HS-27A (cell line): Measurements from ENCODE around the gene DOK1.
"Not testable (repeated sequence)": the region's sequence is repeated elsewhere in the genome, so short reads cannot be mapped to it uniquely, and the experiment has no call there.

ENCODE experiments used
- DNase-seq: peaks from one replicate; pipeline ENCODE4 v3.0.0-alpha.2; 2012; ENCODE audit warnings: low read depth, missing footprints

DOK1 gene

GRCh38 chr2:74548900-74549826 is 5.4 kb upstream of the DOK1 start:
- DNase-seq: no peak

GRCh38 chr2:74550231-74550630 is 4.3 kb upstream of the DOK1 start:
- no peak for DNase-seq

GRCh38 chr2:74551530-74551929 is 3.0 kb upstream of the DOK1 start:
- DNase-seq: no peak

DNA sequence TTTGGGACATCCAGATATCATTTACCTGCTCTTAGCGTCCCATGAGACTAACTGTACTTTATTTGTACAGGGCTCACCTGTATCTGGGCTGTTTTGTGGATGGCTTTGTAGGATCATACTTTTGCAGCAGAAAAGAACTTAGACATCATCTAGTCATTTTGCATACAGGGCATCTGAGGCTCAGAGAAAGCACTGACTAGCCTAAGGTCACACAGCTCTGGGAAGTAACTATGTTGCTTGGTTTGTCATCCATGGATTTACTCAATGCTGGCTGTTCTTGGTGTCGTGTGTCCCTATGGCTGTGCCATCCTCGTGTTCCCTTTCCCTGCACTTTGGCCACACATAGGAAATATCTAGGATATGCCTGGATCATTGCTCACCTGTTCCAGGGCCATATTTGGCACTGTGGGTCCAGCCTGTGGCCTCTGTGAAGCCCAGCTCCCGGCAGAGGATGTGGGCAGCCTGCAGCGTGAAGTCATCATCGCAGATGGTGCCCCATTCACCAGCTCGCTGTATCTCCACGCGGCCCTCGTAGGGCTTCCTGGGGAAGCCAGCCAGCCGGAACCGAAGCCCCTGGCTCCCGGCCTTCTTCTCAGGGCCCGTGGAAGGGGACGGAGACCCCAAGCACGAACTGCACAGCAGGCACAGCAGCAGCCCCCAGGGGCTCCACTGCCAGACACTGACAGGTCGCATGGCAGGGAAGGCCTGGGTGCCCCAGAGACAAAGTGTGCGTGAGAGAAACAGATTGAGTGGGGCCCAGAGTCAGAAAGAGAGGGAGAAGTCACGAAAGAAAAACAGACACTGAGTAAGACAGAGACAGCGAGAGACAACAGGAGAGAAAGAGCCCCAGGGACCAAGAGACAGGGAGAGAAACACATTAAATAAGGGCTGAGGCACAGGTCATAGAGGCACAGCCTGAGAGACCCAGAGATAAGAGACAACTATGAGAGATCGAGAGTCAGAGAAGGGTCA is 2.3 kb upstream of the DOK1 start:
- DNase-seq: no peak

- DNase-seq: no peak
Observed at GRCh38 chr2:74552914-74553811, 1.4 kb upstream of the DOK1 start.

DNA sequence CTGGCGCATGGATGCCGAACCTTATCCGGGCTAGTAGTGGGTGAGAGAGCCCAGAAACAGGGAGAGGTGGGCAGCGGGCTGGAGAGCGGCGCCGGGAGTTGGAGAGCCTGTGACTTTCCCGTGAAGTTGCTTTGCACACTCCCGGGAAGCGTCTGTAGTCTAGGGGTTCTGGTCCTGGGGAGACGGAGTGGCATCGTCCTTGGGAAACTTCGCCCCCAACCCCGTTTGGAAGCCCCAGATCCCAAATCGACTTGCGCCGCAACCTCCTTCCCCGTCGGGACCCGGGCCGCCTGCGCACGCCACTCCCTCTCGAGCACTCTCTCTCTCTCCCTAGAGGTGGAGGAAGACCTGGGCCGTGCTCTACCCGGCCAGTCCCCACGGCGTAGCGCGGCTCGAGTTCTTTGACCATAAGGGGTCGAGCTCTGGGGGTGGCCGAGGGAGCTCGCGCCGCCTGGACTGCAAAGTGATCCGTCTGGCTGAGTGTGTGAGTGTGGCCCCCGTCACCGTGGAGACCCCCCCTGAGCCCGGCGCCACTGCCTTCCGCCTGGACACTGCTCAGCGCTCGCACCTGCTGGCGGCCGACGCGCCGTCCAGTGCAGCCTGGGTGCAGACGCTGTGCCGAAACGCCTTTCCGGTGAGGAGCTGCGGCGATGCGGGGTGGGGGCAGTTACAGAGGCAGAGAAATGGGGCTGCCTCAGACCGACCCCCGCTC is 456 bp downstream of the DOK1 start:
- no peak for DNase-seq

DNA sequence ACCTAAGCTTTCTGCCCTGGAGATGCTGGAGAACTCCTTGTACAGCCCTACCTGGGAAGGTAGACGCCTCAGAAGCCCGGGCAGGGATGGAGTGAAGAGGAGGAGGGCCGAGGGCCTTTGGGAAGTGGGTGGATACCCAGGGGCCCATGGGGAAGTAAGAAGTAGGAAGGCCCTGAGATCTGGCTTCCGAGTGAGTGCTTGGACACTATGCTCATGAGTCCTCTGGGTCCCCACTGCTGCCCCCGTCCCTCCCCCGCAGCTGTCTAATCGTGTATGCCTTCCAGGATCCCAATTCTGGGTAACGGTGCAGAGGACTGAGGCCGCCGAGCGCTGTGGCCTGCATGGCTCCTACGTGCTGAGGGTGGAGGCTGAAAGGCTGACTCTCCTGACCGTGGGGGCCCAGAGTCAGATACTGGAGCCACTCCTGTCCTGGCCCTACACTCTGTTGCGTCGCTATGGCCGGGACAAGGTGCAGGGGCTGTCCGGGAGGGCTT is 1.1 kb downstream of the DOK1 start:
- no peak for DNase-seq

DNA sequence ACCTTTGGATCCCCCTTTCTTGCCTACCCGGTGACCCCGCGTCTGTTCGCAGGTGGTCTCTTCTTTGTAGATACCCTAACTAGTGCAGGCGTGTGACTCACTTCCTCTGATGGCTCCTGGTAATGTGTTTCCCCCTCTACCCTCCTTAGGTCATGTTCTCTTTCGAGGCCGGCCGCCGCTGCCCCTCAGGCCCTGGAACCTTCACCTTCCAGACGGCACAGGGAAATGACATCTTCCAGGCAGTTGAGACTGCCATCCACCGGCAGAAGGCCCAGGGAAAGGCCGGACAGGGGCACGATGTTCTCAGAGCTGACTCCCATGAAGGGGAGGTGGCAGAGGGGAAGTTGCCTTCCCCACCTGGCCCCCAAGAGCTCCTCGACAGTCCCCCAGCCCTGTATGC is 1.6 kb downstream of the DOK1 start:
- DNase-seq: no peak

DNA sequence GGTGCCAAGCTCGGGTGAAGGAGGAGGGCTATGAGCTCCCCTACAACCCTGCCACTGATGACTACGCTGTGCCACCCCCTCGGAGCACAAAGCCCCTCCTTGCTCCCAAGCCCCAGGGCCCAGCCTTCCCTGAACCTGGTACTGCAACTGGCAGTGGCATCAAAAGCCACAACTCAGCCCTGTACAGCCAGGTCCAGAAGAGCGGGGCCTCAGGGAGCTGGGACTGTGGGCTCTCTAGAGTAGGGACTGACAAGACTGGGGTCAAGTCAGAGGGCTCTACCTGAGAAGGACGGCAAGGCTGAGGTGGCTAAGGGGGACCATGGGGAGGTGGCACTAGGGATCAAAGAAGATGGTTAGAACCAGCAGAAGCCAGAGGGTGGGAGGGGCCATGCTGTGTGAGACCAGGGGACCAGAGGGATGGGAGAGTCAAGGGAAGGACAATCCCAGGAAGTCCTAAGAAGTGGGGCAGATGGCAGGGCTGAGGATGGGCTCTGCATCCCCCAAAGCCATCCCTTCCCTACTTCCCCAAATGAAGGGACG is 2.4 kb downstream of the DOK1 start:
- no peak for DNase-seq

DNA sequence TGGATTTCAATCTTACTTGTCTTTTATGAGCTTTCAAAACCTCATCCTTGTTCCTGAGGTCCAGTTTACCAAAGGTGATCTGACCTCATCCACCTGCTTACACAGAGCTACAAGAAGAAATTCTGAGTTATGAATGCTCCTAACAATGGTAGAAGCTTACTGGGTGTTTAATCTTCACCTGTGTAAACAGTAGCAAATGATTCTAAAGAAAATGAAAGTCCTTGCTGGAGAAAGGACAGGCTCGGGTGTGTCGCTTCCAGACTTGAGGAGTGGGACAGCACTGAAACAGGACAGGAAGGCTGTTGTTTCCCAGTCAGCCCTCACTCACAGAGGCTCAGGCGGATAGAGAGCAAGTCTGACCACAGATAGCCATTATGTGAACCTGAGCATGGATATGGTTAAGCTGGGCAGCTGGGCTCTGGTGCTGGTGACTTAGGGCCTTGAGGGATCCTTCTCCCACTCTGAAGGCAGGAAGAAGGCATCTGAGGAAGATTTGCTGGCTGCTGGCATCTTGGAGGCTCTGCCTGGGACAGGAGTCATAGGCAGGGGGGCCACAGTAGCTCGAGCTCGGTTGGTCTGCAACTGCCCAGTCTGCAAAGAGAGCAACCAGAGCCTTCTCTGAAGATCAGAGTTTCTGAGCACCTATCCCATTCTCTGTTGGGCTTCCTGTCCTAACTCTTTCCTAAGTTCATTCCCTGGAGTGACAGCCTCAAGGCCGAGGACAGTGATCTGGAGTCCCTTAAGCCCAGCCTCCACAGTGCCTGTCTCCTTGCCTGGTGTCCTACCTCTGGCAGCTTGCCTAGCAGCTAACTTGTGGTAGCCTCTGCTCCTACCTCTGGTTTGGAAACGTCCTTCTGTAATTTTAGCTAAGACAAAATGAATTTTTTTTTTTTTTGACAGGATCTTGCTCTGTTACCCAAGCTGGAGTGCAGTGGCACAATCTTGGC is 4.0 kb downstream of the DOK1 start:
- no peak for DNase-seq

DNA sequence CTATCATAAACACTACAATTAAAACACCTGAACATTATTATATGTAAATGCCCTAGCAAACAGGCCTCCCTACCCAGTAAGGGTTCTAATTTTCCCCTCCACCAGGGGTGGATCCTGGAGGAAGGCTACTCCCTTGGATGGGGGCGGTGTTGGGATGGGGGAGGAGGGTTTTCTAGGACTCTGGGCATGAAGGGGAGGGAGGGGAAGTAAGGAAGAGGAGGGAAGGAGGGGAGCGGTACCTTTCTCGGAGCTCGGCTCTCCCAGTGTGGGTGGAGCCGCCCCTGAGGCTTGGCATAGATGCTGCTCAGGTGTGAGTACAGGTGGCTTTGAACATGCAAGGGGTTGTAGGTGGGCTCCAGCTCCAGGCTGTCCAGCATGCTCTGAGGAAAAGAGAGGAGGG is 5.4 kb downstream of the DOK1 start:
- DNase-seq: no peak

- DNase-seq: no peak
Observed at GRCh38 chr2:74560591-74560990, 6.1 kb downstream of the DOK1 start.

GRCh38 chr2:74561022-74561421 is 6.5 kb downstream of the DOK1 start:
- DNase-seq: not testable (repeated sequence)

DNA sequence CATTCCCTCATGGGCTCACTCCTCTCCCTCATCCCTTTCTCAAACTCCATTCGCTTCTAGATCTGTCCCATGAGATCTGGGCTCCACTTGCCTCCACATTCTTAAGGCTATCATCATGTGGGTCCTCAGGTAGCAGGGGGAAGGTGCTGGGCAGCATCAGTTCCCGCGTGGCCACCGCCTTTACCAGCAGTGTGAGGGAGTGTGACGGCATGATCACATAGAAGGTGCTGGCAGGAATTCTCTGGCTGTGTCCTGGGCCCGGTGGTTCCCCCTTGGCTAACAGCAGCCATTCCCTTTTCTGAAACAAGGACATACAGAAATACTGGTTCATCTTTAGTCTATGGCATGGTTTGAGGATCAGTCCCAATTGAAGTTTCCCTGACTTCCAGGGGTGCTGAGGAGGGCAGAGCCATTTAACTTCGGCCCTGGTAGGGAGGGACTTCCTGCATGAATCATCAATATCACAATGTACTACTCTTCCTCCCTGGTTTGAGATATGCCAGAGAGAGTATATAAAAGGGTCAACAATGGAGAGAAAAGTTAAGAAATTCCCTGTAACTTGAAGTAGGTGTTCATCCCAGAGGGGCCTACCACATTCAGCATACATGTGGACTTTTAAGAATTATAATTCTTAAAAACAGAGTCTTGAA is 7.7 kb downstream of the DOK1 start:
- no peak for DNase-seq

- DNase-seq: no peak
Observed at GRCh38 chr2:74564222-74564621, 9.7 kb downstream of the DOK1 start.

GRCh38 chr2:74566076-74566753 is 11.7 kb downstream of the DOK1 start:
- no peak for DNase-seq

DNA sequence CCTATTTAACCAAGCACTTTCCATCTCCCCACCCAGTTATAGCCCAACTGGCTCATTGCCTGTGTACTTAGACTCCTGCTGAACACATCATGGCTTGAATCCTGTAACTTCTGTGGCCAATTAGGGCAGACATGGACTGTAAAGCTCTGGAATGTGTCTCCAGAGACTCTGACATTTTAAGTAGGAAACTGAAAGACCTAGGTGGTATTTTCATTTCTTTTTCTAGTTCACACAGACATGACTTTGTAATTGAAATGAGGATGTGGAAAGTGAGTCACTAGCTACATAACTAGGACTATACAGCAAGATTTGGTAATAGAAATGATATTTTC is 12.2 kb downstream of the DOK1 start:
- DNase-seq: peak; percentile 86

GRCh38 chr2:74567881-74568280 is 13.4 kb downstream of the DOK1 start:
- peak; percentile 83 for DNase-seq

DNA sequence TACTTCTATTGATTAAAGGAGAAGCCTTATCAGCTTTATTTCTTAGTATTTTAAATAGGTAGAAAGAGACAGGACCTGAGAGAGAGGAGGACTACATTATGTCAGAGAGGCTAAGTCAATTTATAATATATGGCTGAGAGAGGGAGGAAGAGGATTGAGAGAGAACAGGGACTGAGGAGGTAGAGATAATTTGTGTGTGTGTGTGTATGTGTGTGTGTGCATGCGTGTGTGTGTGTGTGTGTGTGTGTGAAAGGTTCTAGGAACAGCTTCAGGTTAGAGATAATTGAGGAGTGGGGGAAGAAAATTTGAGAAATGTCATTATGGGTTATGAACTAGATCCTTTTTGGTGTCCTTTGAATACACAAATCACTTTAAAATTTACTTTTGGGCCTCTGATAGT is 15.2 kb downstream of the DOK1 start:
- DNase-seq: no peak
